Activated CD8-positive, alpha-beta T cell treated with anti-CD3 and anti-CD28 coated beads, Interleukin-2, amount 10 ng/mL, durations not matched to agents 7 days and 5 days (primary cell): ENCODE measurements around the gene SIRT7. TPM values are rescaled to one million over a fixed set of nuclear protein-coding genes. Genes with fewer than 3 reads are reported as not detected.

ENCODE experiments used
- ATAC-seq: fragments of 150-1000 bp; cut with Tn5 transposase; one replicate; pipeline ENCODE4 v1.10.0; 2021; ENCODE audit warnings: moderate library complexity
- CTCF ChIA-PET: fragments of 350-600 bp; sonication (Branson Sonifier 250); formaldehyde crosslinking; loops from one replicate; lab custom pipeline; 2021; ENCODE audit warnings: antibody characterized with exemption; lab: Charles Lee
- POLR2A ChIA-PET: fragments of 350-600 bp; sonication (Branson Sonifier 250); formaldehyde crosslinking; loops from one replicate; lab custom pipeline; 2021; ENCODE audit warnings: antibody characterized with exemption; lab: Charles Lee
- DNase-seq: peaks from one replicate; pipeline ENCODE4 v3.0.0-alpha.2; 2020
- H3K27ac Mint-ChIP-seq: one replicate; pipeline ENCODE4 v1.8.0; 2021; ENCODE audit warnings: mild to moderate bottlenecking, mixed read lengths
- H3K27me3 Mint-ChIP-seq: one replicate; pipeline ENCODE4 v1.8.0; 2021; ENCODE audit warnings: low read depth, mixed read lengths
- H3K36me3 Mint-ChIP-seq: one replicate; pipeline ENCODE4 v1.8.0; 2021; ENCODE audit warnings: low read depth, mixed read lengths
- H3K4me1 Mint-ChIP-seq: one replicate; pipeline ENCODE4 v1.8.0; 2021; ENCODE audit warnings: low read depth, mixed read lengths
- H3K4me3 Mint-ChIP-seq: one replicate; pipeline ENCODE4 v1.8.0; 2021; ENCODE audit warnings: mild to moderate bottlenecking, mixed read lengths
- H3K9me3 Mint-ChIP-seq: one replicate; pipeline ENCODE4 v1.8.0; 2022; ENCODE audit warnings: mixed read lengths; ENCODE audit not compliant: insufficient read depth
- total RNA-seq, 2 experiments: library from RNA; stranded (reverse); gene quantifications; one replicate each; pipeline ENCODE4 v1.2.3, GENCODE V29; 2021

Gene SIRT7
- total RNA-seq, 2 experiments from 2014 or later, result 55.0 to 63.4 TPM

DNA sequence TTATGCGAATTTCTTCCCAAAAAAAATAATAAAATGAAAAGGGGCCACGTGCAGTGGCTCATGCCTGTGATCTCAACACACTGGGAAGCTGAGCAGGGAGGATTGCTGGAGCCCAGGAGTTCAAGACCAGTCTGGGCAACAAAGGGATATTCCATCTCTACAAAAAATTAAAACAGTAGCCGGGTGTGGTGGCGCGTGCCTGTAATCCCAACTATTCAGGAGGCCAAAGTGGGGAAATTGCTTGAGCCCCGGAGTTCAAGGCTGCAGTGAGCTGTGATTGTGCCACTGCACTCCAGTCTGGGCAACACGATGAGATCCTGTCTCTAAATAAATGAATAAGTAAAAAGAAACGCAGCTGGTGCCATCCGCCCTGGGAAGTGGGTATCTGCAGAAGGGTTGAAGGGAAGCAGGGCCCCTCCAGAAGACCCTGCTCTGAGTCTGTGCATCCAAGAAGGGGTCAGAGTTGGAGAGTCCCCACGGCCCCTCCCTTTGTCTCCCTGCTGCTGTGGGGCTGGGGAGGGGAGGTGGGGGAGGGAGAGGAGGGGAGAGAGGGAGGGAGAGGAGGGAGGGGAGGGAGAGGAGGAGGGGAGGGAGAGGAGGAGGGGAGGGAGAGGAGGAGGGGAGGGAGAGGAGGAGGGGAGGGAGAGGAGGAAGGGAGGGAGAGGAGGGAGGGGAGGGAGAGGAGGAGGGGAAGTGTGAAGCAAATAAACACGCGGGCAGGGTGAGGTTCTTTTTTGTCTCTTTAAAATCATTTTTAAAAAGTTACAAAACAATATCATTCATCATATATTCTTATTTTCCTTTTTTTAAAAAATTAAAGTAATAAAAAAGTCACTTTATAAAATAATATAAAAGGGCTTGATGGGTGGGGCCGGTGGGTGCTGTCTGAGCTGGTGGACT lies 34.1 kb upstream of the SIRT7 start:
- Mint-ChIP-seq H3K9me3 (no peaks in the 10 kb centered on the region), H3K4me3 (no peak overlapping the region), H3K27me3 (peaks cover 8% of the 10 kb centered on the region), H3K36me3 (no peaks in the 10 kb centered on the region), H3K4me1 (peaks cover 3% of the 10 kb centered on the region), H3K27ac (no peak overlapping the region)
- no peak for ATAC-seq
- POLR2A ChIA-PET, result no interaction called here
- CTCF ChIA-PET, result no interaction called here
- no peak for DNase-seq

- DNase-seq, result no peak
- Mint-ChIP-seq H3K9me3 (no peaks in the 10 kb centered on the region), H3K36me3 (no peaks in the 10 kb centered on the region), H3K4me1 (peaks cover 3% of the 10 kb centered on the region), H3K27me3 (peaks cover 8% of the 10 kb centered on the region), H3K4me3 (no peak overlapping the region), H3K27ac (no peak overlapping the region)
- ATAC-seq, result no peak
- POLR2A ChIA-PET, result no interaction called here
- CTCF ChIA-PET, result interaction anchor here (0.9 to 1.7 kb wide), 3 partner anchors 9 to 69 kb away, joined by 3 to 11 read pairs (median 4); no protein-coding TSS in a partner anchor
Measured at GRCh38 chr17:81950501-81950900, 32.5 kb upstream of the SIRT7 start.

DNA sequence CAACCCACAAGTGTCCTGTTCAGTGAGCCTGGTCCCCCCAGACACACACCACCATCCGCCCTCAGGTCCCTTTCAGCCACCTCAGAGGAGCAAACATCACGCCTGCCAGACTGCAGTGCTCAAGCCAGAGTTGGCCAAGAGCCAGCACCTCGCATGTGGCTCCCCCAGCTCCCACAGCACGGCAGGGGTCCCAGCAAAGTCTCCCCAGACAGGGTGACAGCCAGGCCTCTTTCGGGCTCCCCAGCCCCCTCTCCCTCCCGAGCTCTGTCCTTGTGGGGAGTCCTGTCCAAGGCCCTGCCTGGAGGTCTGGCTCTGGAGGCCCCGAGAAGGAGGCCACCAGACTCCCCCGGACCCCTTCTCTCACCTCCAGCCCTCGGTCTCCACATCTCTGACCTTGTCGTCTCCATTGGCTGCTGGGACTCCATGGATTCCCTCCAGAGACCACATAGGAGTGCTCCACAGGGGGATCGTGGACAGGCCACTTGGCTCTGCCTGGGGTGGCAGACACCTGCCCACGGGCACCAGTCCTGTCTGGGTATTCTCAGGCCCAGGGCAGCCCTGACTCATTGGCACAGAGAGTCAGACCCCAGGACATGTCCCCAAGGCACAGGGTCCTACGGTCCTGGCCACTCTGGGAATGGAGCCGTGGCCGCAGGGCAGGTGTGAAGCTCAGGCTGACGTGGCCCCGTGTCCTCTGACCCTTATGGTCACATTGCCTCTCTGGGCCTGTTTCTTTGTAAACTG lies 30.8 kb upstream of the SIRT7 start:
- peaks cover 3% of the 10 kb centered on the region for H3K4me1 Mint-ChIP-seq
- no peak for ATAC-seq
- H3K27me3 Mint-ChIP-seq, result peaks cover 8% of the 10 kb centered on the region
- no peak overlapping the region for H3K4me3 Mint-ChIP-seq
- POLR2A ChIA-PET, result no interaction called here
- CTCF ChIA-PET, result interaction anchor here (1.1 kb wide), 1 partner anchor 11 kb away, joined by 4 read pairs; no protein-coding TSS in a partner anchor
- H3K9me3 Mint-ChIP-seq, result no peaks in the 10 kb centered on the region
- no peak overlapping the region for H3K27ac Mint-ChIP-seq
- H3K36me3 Mint-ChIP-seq, result no peaks in the 10 kb centered on the region
- DNase-seq, result no peak

GRCh38 chr17:81947189-81947588 lies 29.2 kb upstream of the SIRT7 start, which contains the start of gene MYADML2:
Gene MYADML2 (minus strand): TSS chr17:81947233. CDS start chr17:81941741, 5,492 bp downstream.
- DNase-seq (no peak), ATAC-seq (no peak)
- POLR2A ChIA-PET, result no interaction called here
- Mint-ChIP-seq H3K36me3 (no peaks in the 10 kb centered on the region), H3K27me3 (peaks cover 6% of the 10 kb centered on the region), H3K4me3 (no peak within 1 kb of the TSS), H3K4me1 (peaks cover 3% of the 10 kb centered on the region), H3K27ac (no peak within 1 kb of the TSS), H3K9me3 (no peaks in the 10 kb centered on the region)
- CTCF ChIA-PET, result interaction anchor here (0.8 kb wide), 1 partner anchor 12 kb away, joined by 3 read pairs; no protein-coding TSS in a partner anchor

DNA sequence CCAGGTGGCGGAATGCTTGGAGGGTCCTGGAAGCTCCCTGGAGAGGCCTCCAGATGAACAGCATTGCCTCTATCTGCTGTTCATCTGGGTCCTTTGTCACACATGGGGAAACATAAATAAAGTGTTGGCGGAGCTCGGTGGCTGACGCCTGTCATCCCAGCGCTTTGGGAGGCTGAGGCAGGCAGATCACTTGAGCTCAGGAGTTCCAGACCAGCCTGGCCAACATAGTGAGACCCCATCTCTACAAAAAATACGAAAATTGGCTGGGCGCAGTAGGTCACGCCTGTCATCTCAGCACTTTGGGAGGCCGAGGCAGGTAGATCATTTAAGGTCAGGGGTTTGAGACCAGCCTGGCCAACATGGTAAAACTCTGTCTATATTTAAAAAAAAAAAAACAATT lies 26.9 kb upstream of the SIRT7 start:
- no peak overlapping the region for H3K27ac Mint-ChIP-seq
- no peak overlapping the region for H3K4me3 Mint-ChIP-seq
- H3K27me3 Mint-ChIP-seq, result no peaks in the 10 kb centered on the region
- ATAC-seq (no peak), DNase-seq (no peak)
- no peaks in the 10 kb centered on the region for H3K4me1 Mint-ChIP-seq
- H3K36me3 Mint-ChIP-seq, result no peaks in the 10 kb centered on the region
- CTCF ChIA-PET, result interaction anchor here (1.0 kb wide), 1 partner anchor 15 kb away, joined by 3 read pairs; no protein-coding TSS in a partner anchor
- POLR2A ChIA-PET, result no interaction called here
- no peaks in the 10 kb centered on the region for H3K9me3 Mint-ChIP-seq

DNA sequence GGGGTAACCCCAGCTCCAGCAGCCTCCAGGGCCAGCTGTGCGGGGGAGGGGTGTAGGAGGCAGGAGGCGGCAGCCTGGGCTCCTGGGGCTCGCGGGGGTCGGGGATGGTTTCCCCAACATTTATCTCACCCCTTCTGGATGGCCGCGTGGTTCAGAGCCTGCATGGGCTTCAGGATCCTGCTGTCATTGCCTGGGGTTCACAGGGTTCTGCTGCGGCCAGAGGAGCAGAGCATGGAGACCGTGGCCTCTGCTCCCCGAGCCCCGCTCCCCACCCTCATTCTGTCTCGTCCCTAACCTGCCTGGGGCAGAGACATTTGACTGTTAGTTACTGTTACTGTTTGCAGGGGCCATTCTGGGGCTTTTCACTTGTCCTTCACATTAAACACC lies 24.2 kb upstream of the SIRT7 start:
- H3K9me3 Mint-ChIP-seq, result no peaks in the 10 kb centered on the region
- ATAC-seq, result no peak
- H3K4me3 Mint-ChIP-seq, result no peak overlapping the region
- POLR2A ChIA-PET, result interaction anchor here (1.0 kb wide), 1 partner anchor 13 kb away, joined by 3 read pairs; no protein-coding TSS in a partner anchor
- H3K4me1 Mint-ChIP-seq, result peaks cover 12% of the 10 kb centered on the region
- CTCF ChIA-PET, result interaction anchor here (1.5 kb wide), 1 partner anchor 17 kb away, joined by 4 read pairs; no protein-coding TSS in a partner anchor
- DNase-seq, result no peak
- no peaks in the 10 kb centered on the region for H3K27me3 Mint-ChIP-seq
- no peak overlapping the region for H3K27ac Mint-ChIP-seq
- H3K36me3 Mint-ChIP-seq, result no peaks in the 10 kb centered on the region

GRCh38 chr17:81941484-81942166 lies 23.6 kb upstream of the SIRT7 start:
- no peaks in the 10 kb centered on the region for H3K27me3 Mint-ChIP-seq
- H3K36me3 Mint-ChIP-seq, result no peaks in the 10 kb centered on the region
- no peaks in the 10 kb centered on the region for H3K9me3 Mint-ChIP-seq
- no peak overlapping the region for H3K27ac Mint-ChIP-seq
- H3K4me3 Mint-ChIP-seq, result no peak overlapping the region
- ChIA-PET CTCF (interaction anchor here (0.6 kb wide), 1 partner anchor 60 kb away, joined by 3 read pairs; no protein-coding TSS in a partner anchor), POLR2A (interaction anchor here (1.0 kb wide), 1 partner anchor 12 kb away, joined by 3 read pairs; no protein-coding TSS in a partner anchor)
- no peak for DNase-seq
- no peak for ATAC-seq
- peaks cover 13% of the 10 kb centered on the region for H3K4me1 Mint-ChIP-seq

DNA sequence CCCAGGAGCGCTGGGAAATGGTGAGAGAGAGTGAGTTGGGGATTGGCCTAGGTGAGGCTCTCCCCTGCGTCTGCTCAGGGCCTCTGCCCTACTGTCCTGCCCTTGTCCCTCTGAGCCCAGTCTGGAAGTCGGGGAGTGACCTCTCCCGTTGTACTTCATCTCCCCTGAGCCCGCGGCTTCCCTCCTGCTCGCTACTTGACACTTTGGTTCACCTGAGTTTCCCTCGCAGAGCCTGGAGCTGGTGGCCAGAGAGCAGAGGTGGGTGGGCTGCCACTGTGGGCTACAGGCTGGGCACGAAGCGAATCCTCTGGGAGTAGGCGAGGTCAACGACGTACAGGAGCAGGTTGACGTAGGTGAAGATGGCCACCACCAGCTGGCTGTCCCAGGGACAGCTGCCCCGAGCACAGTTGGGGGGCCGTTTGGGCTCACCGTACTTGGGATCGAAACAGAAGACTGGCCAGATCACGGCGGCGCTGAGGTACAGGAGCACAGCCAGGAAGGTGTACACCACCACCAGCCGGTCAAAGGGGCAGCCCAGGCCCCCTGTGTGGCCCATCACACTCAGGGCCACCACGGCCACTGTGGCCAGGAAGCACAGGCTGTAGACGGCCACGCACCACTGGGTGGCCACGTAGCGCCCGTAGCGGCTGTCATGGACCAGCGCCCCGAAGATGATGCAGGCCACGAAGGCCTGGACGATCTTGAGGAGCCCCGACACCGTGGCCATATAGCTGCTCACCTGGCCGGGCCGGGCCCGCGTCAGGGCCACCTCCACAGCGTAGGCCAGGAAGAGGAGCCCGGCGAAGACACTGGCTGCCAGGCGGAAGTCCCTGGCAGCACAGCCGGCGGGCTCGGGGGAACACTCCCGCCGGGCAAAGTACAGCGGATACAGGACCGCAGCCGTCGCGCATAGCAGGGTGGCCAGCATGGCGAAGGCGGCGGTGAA lies 22.8 kb upstream of the SIRT7 start:
- ATAC-seq (no peak), DNase-seq (no peak)
- POLR2A ChIA-PET, result no interaction called here
- H3K27me3 Mint-ChIP-seq, result no peaks in the 10 kb centered on the region
- peaks cover 18% of the 10 kb centered on the region for H3K4me1 Mint-ChIP-seq
- peaks cover 2% of the 10 kb centered on the region for H3K36me3 Mint-ChIP-seq
- CTCF ChIA-PET, result interaction anchor here (0.6 kb wide), 1 partner anchor 59 kb away, joined by 3 read pairs; no protein-coding TSS in a partner anchor
- H3K27ac Mint-ChIP-seq, result peak overlapping the region; percentile 34
- no peaks in the 10 kb centered on the region for H3K9me3 Mint-ChIP-seq
- H3K4me3 Mint-ChIP-seq, result no peak overlapping the region

- DNase-seq (no peak), ATAC-seq (no peak)
- Mint-ChIP-seq H3K27ac (peak overlapping the region; percentile 34), H3K4me3 (no peak overlapping the region), H3K27me3 (no peaks in the 10 kb centered on the region), H3K36me3 (peaks cover 4% of the 10 kb centered on the region), H3K9me3 (no peaks in the 10 kb centered on the region), H3K4me1 (peaks cover 21% of the 10 kb centered on the region)
- CTCF ChIA-PET, result no interaction called here
- POLR2A ChIA-PET, result no interaction called here
Measured at GRCh38 chr17:81939881-81940385, 22.0 kb upstream of the SIRT7 start.

- DNase-seq (no peak), ATAC-seq (no peak)
- peaks cover 21% of the 10 kb centered on the region for H3K4me1 Mint-ChIP-seq
- H3K27ac Mint-ChIP-seq, result no peak overlapping the region
- ChIA-PET CTCF (interaction anchor here (1.1 kb wide), 1 partner anchor 81 kb away, joined by 3 read pairs; no protein-coding TSS in a partner anchor), POLR2A (no interaction called here)
- no peak overlapping the region for H3K4me3 Mint-ChIP-seq
- H3K27me3 Mint-ChIP-seq, result no peaks in the 10 kb centered on the region
- H3K36me3 Mint-ChIP-seq, result peaks cover 4% of the 10 kb centered on the region
- H3K9me3 Mint-ChIP-seq, result no peaks in the 10 kb centered on the region
Measured at GRCh38 chr17:81939218-81939617, 21.2 kb upstream of the SIRT7 start.
